GM21360 (cell line): ENCODE data around the gene HK1.

Source experiments
- ATAC-seq: cut with Tn5 transposase; IDR thresholded peaks from one replicate; pipeline ENCODE4 v1.9.1; 2021; ENCODE audit warnings: mild to moderate bottlenecking, moderate library complexity; ENCODE audit not compliant: unreplicated experiment

HK1 gene

GRCh38 chr10:69415951-69416350 is 137.7 kb downstream of the HK1 start:
- no peak for ATAC-seq

GRCh38 chr10:69416695-69417094 is 138.4 kb downstream of the HK1 start, which contains the start of gene TACR2:
TACR2 (minus strand) TSS chr10:69416918; CDS start chr10:69416323, 595 bp downstream.
- ATAC-seq = no peak

- ATAC-seq = no peak
These were observed 139.2 kb downstream of the HK1 start for GRCh38 chr10:69417542-69417941.

GRCh38 chr10:69418052-69418752 is 139.9 kb downstream of the HK1 start:
- ATAC-seq = no peak

GRCh38 chr10:69419096-69419743 is 140.9 kb downstream of the HK1 start:
- ATAC-seq = no peak

- ATAC-seq = no peak
These were observed 141.4 kb downstream of the HK1 start for GRCh38 chr10:69419744-69420126.

- ATAC-seq = no peak
These were observed 143.5 kb downstream of the HK1 start for GRCh38 chr10:69421611-69422308.

- ATAC-seq = no peak
These were observed 144.4 kb downstream of the HK1 start for GRCh38 chr10:69422676-69423075.

- no peak for ATAC-seq
These were observed 146.7 kb downstream of the HK1 start for GRCh38 chr10:69425041-69425440.

GRCh38 chr10:69425511-69426298 is 147.4 kb downstream of the HK1 start:
- ATAC-seq = no peak

GRCh38 chr10:69426376-69426727 is 148.1 kb downstream of the HK1 start:
- ATAC-seq = no peak

GRCh38 chr10:69428165-69428564 is 149.9 kb downstream of the HK1 start:
- no peak for ATAC-seq

GRCh38 chr10:69434169-69434568 is 155.9 kb downstream of the HK1 start:
- ATAC-seq = no peak

GRCh38 chr10:69434926-69435325 is 156.6 kb downstream of the HK1 start:
- no peak for ATAC-seq

GRCh38 chr10:69435966-69436520 is 157.7 kb downstream of the HK1 start:
- ATAC-seq = no peak

- ATAC-seq = no peak
These were observed 159.3 kb downstream of the HK1 start for GRCh38 chr10:69437321-69438259.

- ATAC-seq = no peak
These were observed 160.4 kb downstream of the HK1 start for GRCh38 chr10:69438536-69439349.

GRCh38 chr10:69439350-69439739 is 161.0 kb downstream of the HK1 start:
- no peak for ATAC-seq
